B cell (primary cell): ENCODE data around the gene MRPL53. TPM values are rescaled to one million over a fixed set of nuclear protein-coding genes. Genes with fewer than 3 reads are reported as not detected.

ENCODE experiments used
- ATAC-seq: fragments of 200-7000 bp; cut with Tn5 transposase; one replicate; pipeline ENCODE4 v1.10.0; 2021; ENCODE audit warnings: low read depth, mild to moderate bottlenecking, moderate number of reproducible peaks, moderate library complexity
- CTCF ChIA-PET: fragments of 350-600 bp; sonication (Branson Sonifier 250); formaldehyde crosslinking; loops from one replicate; lab custom pipeline; 2021; ENCODE audit warnings: antibody characterized with exemption, inconsistent platforms; lab: Charles Lee
- POLR2A ChIA-PET: fragments of 350-600 bp; sonication (Branson Sonifier 250); formaldehyde crosslinking; loops from one replicate; lab custom pipeline; 2021; ENCODE audit warnings: antibody characterized with exemption; lab: Charles Lee
- DNase-seq: peaks from one replicate; pipeline ENCODE4 v3.0.0; 2013
- H2AFZ ChIP-seq: 2 replicates; pipeline ENCODE4 v1.6.1; 2012; ENCODE audit warnings: mild to moderate bottlenecking, low read depth, low read length; ENCODE audit not compliant: insufficient read depth, poor library complexity, severe bottlenecking
- H3K27ac ChIP-seq, 2 donors: 1 replicate in 1 of 2; 2 replicates in 1 of 2; pipeline ENCODE4 v1.5.1; 2012 to 2013; ENCODE audit warnings: low read length in 2 of 2, mild to moderate bottlenecking in 2 of 2, moderate library complexity in 1 of 2
- H3K27me3 ChIP-seq, 4 experiments: fragments of 200-600 bp in 1 of 4; sonication (generic) in 1 of 4; replicated peaks in 1 of 4; 1 replicate in 2 of 4; 2 replicates in 2 of 4; pipeline versions ENCODE4 v1.6.1 to v1.7.0; 2013 to 2016; ENCODE audit warnings: low read length in 3 of 4, mild to moderate bottlenecking in 2 of 4, mixed read lengths in 1 of 4, moderate library complexity in 1 of 4; ENCODE audit not compliant: insufficient read depth in 4 of 4, control insufficient read depth in 3 of 4; ENCODE audit errors: control extremely low read depth in 1 of 4
- H3K36me3 ChIP-seq, 2 experiments: replicated peaks in 1 of 2; 1 replicate in 1 of 2; 2 replicates in 1 of 2; pipeline versions ENCODE4 v1.6.1 to v1.7.1; 2013; ENCODE audit warnings: low read length in 1 of 2; ENCODE audit not compliant: insufficient read depth in 2 of 2, control insufficient read depth in 1 of 2; ENCODE audit errors: control extremely low read depth in 1 of 2, extremely low read depth in 1 of 2
- H3K4me1 ChIP-seq, 2 donors: fragments of 200-600 bp in 1 of 2; sonication (generic) in 1 of 2; 1 replicate in 1 of 2; 2 replicates in 1 of 2; pipeline versions ENCODE4 v1.5.1 to v1.6.1; 2013 to 2017; ENCODE audit warnings: low read length in 2 of 2; ENCODE audit not compliant: control insufficient read depth in 2 of 2, insufficient read depth in 2 of 2
- H3K4me2 ChIP-seq: replicated peaks from 2 replicates; pipeline ENCODE3; 2012; ENCODE audit warnings: mild to moderate bottlenecking, low read depth, low read length; ENCODE audit not compliant: poor library complexity, severe bottlenecking
- H3K4me3 ChIP-seq, 5 experiments: fragments of 200-600 bp in 1 of 5; sonication (generic) in 1 of 5; 1 replicate in 3 of 5; 2 replicates in 2 of 5; pipeline versions ENCODE4 v1.5.1 to v1.7.0; 2011 to 2016; ENCODE audit warnings: low read length in 4 of 5, mild to moderate bottlenecking in 4 of 5, low read depth in 2 of 5, control low read depth in 1 of 5, moderate library complexity in 1 of 5; ENCODE audit not compliant: insufficient read depth in 1 of 5; ENCODE audit errors: control extremely low read depth in 1 of 5, extremely low read depth in 1 of 5
- H3K79me2 ChIP-seq: fragments of 200-600 bp; sonication (generic); one replicate; pipeline ENCODE4 v1.6.0; 2016; ENCODE audit warnings: low read length; ENCODE audit not compliant: control insufficient read depth, insufficient read depth
- H3K9ac ChIP-seq: fragments of 200-600 bp; sonication (generic); 2 replicates; pipeline ENCODE4 v1.6.1; 2017; ENCODE audit warnings: mild to moderate bottlenecking, low read length, moderate library complexity
- H3K9me3 ChIP-seq, 3 donors: one replicate each; pipeline versions ENCODE4 v1.6.1 to v1.7.1; 2013; ENCODE audit warnings: low read length in 2 of 3; ENCODE audit not compliant: control insufficient read depth in 2 of 3, insufficient read depth in 1 of 3; ENCODE audit errors: control extremely low read depth in 1 of 3
- H4K20me1 ChIP-seq: 2 replicates; pipeline ENCODE4 v1.6.0; 2012; ENCODE audit warnings: mild to moderate bottlenecking, low read length; ENCODE audit not compliant: insufficient read depth, control insufficient read depth, poor library complexity, severe bottlenecking
- H3K27ac Mint-ChIP-seq: one replicate; pipeline ENCODE4 v1.8.0; 2021; ENCODE audit warnings: mixed read lengths
- H3K27me3 Mint-ChIP-seq: one replicate; pipeline ENCODE4 v1.8.0; 2021; ENCODE audit warnings: mixed read lengths
- H3K4me1 Mint-ChIP-seq: one replicate; pipeline ENCODE4 v1.8.0; 2021; ENCODE audit warnings: mixed read lengths
- H3K4me3 Mint-ChIP-seq: one replicate; pipeline ENCODE4 v1.8.0; 2021; ENCODE audit warnings: mixed read lengths
- H3K9me3 Mint-ChIP-seq: one replicate; pipeline ENCODE4 v1.8.0; 2022; ENCODE audit warnings: mixed read lengths; ENCODE audit not compliant: insufficient read depth
- EZH2 ChIP-seq: IDR thresholded peaks from 2 replicates; pipeline ENCODE4 v1.6.1; 2012; ENCODE audit warnings: borderline replicate concordance, low read depth, mild to moderate bottlenecking, moderate library complexity, low read length; ENCODE audit not compliant: insufficient read depth, poor library complexity, severe bottlenecking
- WGBS: methylation state at CpG from one replicate; pipeline ENCODE4 v1.1.5; 2013; ENCODE audit warnings: missing lambda C conversion rate; ENCODE audit not compliant: insufficient coverage; 5-methylcytosine and 5-hydroxymethylcytosine counted together
- intact Hi-C: fragments of 100-400 bp; cut with micrococcal nuclease; formaldehyde crosslinking; loops from one replicate; pipeline ENCODE4 v1.10.0; 2022
- polyA plus RNA-seq: library from polyadenylated mRNA; depleted of rRNA; stranded (reverse); fragments of >200 nt; gene quantifications from 2 replicates; pipeline ENCODE4 v1.2.3, GENCODE V29; 2012
- total RNA-seq, 2 donors: library from RNA; stranded (reverse); fragments of 120-200 nt in 1 of 2; gene quantifications; 1 replicate in 1 of 2; 2 replicates in 1 of 2; pipeline versions ENCODE4 v1.2.3 to v1.2.4, GENCODE V29; 2013 to 2022
- TF ChIP-seq, protein P1 (sequence below): fragments of 200-600 bp; IDR thresholded peaks from one replicate; pipeline ENCODE4 v1.8.0; 2022; ENCODE audit warnings: antibody characterized with exemption, mild to moderate bottlenecking

Gene MRPL53
- total and polyA plus RNA-seq, 2 donors (not counting 1 experiment from before 2014, with no cell fraction given): 59.3 to 70.0 TPM

DNA sequence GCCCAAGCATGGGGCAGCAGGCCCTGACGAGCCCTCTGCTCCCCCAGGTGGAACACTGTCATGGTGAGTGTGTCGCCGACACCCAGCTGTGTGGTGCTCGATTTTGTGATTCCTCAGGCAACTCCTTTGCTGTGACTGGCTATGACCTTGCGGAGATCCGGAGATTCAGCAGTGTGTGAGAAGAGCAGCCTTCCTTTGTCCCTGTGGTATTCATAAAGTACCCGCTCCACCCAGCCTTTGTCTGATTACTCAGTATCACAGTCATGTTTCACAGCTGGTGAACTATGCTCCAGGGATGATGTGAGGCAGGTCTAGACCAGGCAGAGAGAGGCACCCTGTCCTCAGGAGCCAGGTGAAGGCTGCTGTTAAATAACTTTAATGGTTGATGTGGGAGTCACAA is 47.0 kb downstream of the MRPL53 start:
- DNase-seq (no peak), ATAC-seq (no peak)
- Histone ChIP-seq H3K79me2 (no peaks in the 10 kb centered on the region), H3K9me3 (no peaks in the 10 kb centered on the region), H3K9ac (no peak overlapping the region), H3K27ac (no peak overlapping the region), H3K27me3 (no peaks in the 10 kb centered on the region), H3K4me2 (no peak overlapping the region), H3K4me1 (peaks cover 9 to 15% of the 10 kb centered on the region in 2 donors), H3K36me3 (peaks cover 0 to 11% of the 10 kb centered on the region in 2 experiments), H2AFZ (no peak overlapping the region), H4K20me1 (no peaks in the 10 kb centered on the region), H3K4me3 (no peak overlapping the region)
- 96% methylated on average over 7 of the region's 7 CpGs for WGBS
- TF ChIP-seq, protein P1, sequence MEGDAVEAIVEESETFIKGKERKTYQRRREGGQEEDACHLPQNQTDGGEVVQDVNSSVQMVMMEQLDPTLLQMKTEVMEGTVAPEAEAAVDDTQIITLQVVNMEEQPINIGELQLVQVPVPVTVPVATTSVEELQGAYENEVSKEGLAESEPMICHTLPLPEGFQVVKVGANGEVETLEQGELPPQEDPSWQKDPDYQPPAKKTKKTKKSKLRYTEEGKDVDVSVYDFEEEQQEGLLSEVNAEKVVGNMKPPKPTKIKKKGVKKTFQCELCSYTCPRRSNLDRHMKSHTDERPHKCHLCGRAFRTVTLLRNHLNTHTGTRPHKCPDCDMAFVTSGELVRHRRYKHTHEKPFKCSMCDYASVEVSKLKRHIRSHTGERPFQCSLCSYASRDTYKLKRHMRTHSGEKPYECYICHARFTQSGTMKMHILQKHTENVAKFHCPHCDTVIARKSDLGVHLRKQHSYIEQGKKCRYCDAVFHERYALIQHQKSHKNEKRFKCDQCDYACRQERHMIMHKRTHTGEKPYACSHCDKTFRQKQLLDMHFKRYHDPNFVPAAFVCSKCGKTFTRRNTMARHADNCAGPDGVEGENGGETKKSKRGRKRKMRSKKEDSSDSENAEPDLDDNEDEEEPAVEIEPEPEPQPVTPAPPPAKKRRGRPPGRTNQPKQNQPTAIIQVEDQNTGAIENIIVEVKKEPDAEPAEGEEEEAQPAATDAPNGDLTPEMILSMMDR: no peak
- no peak for TF ChIP-seq EZH2
- CTCF ChIA-PET: no interaction called here
- Mint-ChIP-seq H3K27ac (no peak overlapping the region), H3K4me1 (peaks cover 17% of the 10 kb centered on the region), H3K9me3 (no peaks in the 10 kb centered on the region), H3K27me3 (no peaks in the 10 kb centered on the region), H3K4me3 (no peak overlapping the region)
- POLR2A ChIA-PET: interaction anchor here (0.6 kb wide), 1 partner anchor 1239 kb away, joined by 3 read pairs; no protein-coding TSS in a partner anchor
- intact Hi-C loops: no loop called here

DNA sequence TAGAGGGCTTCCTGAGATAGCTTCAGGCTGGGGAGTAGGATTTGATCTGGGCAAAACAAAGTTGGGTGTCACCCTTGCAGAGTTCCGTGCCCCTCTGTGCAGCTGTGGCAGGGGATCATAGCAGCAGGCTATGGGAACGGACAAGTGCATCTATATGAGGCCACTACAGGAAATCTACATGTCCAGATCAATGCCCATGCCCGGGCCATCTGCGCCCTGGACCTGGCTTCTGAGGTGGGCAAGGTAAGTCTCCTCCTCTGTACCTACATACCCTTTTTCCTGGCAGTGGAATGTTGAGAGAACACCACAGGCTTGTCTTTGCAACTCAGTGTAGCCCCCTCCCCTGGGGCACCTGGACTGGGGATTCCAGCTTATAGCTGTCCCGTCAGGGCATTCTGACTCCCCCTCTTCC is 47.5 kb downstream of the MRPL53 start:
- POLR2A ChIA-PET: interaction anchor here (0.6 to 1.2 kb wide), 2 partner anchors 526 to 1240 kb away, joined by 3 read pairs; no protein-coding TSS in a partner anchor
- H3K27me3 ChIP-seq: no peaks in the 10 kb centered on the region
- no peak overlapping the region for H3K4me3 ChIP-seq
- ATAC-seq: no peak
- H3K4me1 ChIP-seq: peaks cover 14 to 20% of the 10 kb centered on the region in 2 donors
- Mint-ChIP-seq H3K4me3 (no peak overlapping the region), H3K4me1 (peaks cover 22% of the 10 kb centered on the region), H3K27me3 (no peaks in the 10 kb centered on the region), H3K27ac (no peak overlapping the region), H3K9me3 (no peaks in the 10 kb centered on the region)
- CTCF ChIA-PET: no interaction called here
- no peaks in the 10 kb centered on the region for H3K9me3 ChIP-seq
- H2AFZ ChIP-seq: no peak overlapping the region
- TF ChIP-seq, protein P1: no peak
- no peak for TF ChIP-seq EZH2
- no peak overlapping the region for H3K9ac ChIP-seq
- no peaks in the 10 kb centered on the region for H3K79me2 ChIP-seq
- intact Hi-C loops: no loop called here
- 100% methylated on average over 4 of the region's 5 CpGs for WGBS
- no peak for DNase-seq
- H3K27ac ChIP-seq: no peak overlapping the region
- H3K4me2 ChIP-seq: no peak overlapping the region
- H3K36me3 ChIP-seq: peaks cover 0 to 11% of the 10 kb centered on the region in 2 experiments
- H4K20me1 ChIP-seq: no peaks in the 10 kb centered on the region
